SW 1271 (cell line): ENCODE results near the gene NUAK1.
"Not testable (repeated sequence)": the region's sequence is repeated elsewhere in the genome, so short reads cannot be mapped to it uniquely, and the experiment has no call there.

Source experiments
- DNase-seq, 2 experiments: peaks; one replicate each; lab custom pipeline; 2025; lab: John Stamatoyannopoulos, UW

Gene NUAK1

DNA sequence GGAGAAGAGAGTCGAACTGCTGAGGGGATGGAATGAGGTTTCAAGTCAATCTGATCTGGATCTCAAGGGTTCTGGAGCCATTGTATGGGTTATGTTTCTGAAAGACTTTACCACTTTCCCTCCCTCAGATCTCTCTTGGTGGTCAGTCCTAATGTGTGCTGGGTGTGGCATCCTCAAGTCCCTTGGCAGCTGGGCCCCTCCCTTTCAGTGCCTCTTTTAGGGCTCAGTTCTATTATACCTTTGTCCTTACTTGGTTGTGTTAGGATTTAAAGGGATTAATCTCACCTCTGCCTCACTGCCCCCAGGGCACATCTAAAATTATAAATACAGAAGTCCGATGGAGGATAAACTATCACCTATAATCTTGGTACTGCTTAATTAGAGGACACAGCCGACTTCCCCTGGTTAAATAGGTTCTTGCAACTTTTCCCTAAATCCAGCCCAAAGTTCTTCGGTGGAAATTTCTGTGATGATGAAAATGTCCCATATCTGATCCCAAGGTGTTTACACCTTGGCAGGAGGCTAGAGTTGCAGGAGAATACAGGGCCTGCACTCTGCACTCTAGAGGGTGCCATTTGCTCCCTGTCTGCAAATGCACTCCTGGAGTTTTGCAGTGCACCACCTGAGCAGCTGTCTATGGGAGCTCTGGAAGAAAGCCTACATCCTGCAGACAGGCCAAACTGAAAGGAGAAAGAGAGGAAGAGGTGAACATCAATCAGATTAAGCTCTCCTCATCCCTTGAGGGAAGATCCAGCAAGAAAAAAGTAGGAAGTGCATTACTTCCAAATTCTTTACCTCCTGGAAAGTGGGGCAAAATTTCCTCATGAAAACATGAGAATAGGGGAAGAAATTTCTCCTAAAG is 106.8 kb downstream of the NUAK1 start:
- DNase-seq: no peak

DNA sequence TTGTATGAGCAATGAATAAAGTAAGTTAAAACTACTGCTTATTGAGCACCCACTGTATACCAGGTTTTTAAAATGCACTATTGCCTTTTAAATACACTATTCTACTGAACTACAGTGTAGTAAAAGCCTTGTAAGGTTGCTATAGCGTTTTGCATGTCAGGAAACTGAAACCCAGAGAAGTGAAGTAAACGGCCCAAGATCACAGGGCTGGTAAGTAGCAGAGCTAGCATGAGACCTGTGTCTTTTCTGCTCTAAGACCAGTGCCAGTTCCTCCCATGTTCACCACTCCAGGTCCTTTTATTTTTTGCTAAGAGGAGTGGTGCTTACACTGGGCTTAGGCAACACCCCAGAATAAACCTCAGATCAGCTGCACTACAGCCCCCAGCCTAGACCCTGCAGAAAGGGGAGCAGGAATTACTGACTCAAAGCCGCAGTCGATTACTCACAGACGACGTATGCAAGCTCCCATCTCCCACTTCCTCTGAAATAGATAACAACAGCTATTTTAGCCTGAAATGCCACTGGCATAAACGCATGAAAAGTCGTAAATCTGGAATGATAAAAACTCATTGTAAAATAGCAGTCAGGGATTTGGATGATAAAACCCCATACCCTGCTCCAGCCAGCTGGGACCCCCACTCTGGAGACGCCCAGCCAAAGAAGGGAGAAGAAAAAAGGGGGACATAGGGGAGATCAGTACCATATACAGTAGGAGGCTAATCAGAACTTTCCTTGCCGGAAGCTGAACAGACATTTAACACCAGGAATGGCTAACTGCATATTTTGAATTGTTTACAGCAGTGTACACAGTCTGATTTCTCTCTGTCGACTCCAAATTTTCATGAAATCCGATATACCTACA is 108.3 kb downstream of the NUAK1 start:
- DNase-seq: peak; percentile 43 to 67

DNA sequence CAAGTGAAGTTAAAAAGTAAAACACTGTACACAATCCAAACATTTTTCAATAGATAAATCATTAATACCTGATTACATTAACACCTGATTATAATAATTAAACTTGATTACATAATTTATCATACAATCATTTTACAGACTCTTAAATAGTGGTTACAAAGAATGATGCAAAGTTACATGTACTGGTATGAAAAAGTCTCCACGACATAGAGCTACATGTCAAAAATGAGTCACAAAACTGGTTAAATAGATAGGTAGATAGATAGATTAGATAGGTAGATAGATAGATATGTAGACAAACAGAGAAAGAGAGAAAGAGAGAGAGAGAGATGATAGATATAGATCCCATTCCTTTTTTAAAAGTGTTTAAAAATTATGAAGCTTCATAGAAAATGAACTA is 109.2 kb downstream of the NUAK1 start:
- no peak for DNase-seq

DNA sequence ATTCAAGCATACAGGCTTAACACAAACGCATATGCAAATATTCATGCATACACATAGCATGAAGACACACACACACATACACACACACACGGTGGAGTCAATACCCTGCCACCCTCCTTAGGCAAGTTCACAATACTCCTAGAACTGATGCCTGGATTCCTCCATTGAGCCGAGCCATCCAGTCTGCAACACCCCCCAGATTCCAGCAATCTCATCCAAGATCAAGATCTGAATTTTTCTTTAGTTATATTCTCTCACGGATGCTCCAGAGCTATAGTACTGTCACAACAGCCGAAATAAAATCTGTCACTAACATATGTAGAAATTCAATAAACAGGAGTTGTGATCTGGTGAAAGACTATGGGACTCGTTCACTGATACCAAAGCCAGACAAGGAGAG is 110.8 kb downstream of the NUAK1 start:
- DNase-seq: no peak

DNA sequence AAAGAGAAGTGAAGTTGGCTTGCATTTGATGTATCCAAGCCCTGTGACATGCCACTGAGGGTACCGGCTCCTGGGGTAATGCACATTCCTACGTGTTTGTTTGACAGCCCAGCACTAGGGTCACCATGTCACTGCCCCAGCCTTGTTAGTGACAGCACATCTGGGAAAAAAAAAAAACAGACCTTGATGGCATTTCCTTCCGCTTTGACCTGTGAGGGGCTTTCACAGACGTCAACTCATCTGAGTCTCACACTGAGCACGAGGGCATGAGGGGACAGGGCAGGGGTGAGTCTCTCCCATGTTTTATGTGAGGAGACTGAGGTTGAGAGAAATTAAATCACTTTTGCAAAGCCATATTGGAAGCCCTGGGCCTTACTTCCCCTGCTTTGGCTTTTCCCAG is 111.5 kb downstream of the NUAK1 start:
- DNase-seq: no peak

DNA sequence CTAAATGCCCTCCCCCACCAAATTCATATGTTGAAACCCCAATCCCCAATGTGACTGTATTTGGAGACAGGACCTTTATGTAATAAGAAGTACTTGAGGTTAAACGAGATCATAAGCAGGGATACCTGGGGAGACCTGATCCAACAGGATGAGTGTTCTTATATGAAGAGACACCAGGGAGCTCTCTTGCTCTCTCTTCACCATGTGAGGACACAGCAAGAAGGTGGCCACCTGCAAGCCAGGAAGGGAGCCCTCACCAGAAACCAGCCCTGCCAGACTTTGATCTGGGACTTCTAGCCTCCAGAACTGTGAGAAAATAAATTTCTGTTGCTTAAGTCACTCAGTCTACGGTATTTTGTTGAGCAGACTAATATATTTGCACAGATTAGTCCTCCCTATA is 113.6 kb downstream of the NUAK1 start:
- no peak for DNase-seq

DNA sequence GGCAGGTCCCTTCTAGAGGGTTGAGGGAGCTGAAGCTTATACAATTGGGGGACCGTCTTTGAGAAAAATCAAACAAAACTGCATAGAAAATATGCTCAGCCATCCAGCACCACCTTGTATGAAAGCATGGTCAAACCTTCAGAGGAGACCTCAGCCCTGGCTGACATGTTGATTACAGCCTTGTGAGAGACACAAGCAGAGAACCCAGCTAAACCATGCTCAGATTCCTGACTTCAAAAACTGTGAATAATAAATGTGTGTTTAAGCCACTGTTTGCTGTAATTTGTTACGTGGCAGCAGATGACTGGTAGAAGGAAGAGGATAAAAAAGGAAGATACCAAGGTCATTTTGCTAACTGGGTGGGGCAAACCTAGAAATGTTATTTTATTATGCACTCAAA is 115.7 kb downstream of the NUAK1 start:
- no peak for DNase-seq

DNA sequence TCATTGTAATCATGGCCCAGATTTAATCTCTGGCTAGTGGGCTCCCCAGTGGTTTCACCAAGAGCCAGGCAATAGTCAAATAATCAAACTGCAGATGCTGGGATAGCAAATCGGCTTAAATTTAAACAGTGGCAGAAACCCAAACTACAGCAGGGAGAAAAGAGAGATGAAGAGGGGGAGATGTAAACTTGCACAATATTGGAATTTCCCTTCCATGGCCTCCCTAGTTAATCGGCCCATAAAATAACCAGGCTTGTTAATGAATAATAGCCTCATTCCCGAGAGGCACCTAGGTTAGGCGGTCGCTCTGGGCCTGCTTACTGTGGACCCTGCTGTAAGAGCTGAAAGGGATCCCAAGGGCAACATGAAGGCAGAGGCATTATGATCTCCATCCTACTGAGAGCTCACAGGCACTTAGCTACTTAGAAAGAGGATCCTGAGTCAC is 116.2 kb downstream of the NUAK1 start:
- DNase-seq: no peak

DNA sequence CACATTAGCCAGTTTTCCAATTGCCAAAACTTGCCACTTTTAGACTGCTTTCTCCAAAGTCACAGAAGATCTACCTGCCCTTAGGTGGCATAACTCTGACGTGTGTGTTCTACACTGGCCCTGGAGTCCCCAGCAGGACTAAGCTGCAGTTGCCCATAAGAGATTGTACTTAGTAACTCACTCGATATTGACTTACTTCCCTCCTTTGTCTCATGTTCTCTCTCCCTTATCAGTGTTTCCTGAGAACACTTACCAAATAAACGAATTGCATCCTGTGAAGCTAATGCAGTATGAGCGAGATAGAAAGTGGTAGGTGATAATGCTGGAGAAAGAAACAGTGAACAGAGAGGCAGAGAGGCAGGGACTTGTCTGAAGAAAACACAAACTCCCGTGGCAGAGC is 117.2 kb downstream of the NUAK1 start:
- DNase-seq: no peak

DNA sequence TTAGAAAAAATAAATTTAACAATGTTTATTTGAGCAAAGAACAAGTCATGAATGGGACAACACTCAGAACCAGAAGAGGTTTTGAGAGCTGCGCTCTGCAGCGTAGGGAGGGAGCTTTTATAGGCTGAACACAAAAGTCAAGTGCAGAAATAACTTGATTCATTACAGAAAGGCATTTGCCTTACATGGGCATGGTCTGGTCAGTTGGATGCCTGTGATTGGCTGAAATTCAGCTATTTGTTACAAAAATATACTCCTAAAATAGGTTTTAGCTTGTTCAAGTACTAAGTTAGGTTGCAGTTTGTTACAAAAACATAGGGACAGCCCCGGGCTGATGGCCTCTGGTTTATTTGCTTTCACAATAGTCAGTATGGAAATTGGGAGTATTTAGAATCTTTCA is 118.0 kb downstream of the NUAK1 start:
- DNase-seq: no peak

DNA sequence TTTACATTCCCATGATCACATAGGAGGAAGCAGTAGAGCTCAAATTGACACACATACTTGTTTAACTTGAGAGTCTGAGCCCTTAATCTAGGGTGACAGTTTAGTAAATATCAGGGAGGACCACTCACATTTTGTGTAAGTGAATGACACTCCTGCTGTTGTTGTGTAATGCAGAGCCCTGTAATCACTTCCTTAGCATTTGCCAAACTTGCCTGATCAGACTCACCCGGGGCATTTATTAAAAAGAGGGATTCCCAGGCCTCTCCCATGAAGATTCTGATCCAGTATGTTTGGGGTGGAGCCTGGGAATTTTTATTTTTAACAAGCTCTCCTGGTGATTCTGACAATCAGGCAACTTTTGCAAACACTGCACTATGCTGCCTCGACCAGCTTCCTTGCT is 119.6 kb downstream of the NUAK1 start:
- DNase-seq: no peak

DNA sequence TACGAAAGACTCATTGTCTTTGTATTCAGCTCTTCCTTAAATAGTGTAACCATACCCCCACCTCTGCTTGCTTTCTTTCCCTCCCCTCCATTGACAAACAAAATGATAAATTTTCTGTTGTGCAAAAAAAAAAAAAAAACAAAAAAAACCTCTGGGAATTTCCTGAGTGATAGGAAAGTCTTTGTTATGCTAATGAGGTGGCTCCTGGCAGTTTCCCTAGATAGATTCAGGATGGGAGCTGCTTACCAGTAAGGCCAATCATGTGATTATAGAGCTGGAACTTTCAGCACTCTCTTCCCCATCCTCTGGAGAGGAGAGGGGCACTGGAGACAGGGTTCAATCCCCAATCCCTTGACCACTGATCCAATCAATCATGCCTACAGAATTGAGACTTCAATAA is 120.5 kb downstream of the NUAK1 start:
- DNase-seq: no peak

DNA sequence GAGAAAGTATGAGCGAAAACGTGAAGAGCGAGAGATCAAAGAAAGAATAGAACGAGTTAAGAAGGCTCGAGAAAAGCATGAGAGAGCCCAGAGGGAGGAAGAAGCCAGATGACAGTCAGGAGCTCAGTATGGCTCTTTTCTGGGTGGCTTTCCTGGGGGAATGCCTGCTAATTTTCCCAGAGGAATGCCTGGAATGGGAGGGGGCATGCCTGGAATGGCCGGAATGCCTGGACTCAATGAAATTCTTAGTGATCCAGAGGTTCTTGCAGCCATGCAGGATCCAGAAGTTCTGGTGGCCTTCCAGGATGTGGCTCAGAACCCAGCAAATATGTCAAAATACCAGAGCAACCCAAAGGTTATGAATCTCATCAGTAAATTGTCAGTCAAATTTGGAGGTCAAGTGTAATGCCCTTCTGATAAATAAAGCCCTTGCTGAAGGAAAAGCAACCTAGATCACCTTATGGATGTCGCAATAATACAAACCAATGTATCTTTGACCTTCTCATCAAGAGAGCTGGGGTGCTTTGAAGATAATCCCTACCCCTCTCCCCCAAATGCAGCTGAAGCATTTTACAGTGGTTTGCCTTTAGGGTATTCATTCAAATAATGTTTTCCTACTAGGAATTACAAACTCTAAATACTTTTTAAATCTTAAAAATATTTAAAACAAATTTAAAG is 122.0 kb downstream of the NUAK1 start:
- DNase-seq: not testable (repeated sequence)

DNA sequence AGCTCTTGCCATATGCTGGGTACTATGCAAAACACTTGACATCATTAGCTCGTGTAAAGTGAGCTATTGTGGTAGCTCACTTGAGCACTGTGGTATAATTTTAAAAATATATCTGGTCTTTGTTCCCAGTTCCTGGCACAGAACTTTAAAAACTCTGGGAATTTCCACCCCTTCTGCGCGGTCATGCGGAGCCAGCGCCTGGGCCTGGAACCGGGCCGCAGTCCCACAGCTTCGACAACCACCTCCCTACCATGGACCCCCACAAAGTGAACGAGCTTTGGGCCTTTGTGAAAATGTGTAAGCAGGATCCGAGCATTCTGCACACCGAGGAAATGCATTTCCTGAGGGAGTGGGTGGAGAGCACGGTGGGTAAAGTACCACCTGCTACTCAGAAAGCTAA is 123.1 kb downstream of the NUAK1 start:
- no peak for DNase-seq

DNA sequence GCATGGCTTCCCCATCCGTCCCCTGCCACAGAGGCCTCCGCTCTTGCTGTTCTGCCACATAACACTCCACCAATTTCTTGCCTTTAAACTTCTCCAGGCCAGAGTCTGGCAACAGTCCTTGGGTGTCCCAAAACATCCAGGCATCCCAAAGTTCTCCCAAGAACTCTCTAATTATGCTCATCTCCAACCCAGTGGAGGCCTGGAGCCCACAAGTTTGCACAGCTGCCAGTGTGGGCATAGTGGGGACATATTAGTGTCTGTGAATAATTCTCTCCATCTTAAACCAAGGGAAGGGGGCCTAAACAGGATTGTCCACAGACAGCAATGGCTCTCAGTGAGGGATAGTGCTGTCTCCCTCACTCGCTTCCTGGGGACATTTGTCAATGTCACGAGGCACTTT is 124.8 kb downstream of the NUAK1 start:
- no peak for DNase-seq
